Hepatocyte (in vitro differentiated cells): Measurements from ENCODE around the gene GALNT17.

ENCODE experiments used
- CTCF ChIP-seq: fragments of 200-600 bp; sonication (generic); IDR thresholded peaks from 2 replicates; pipeline ENCODE4 v1.5.1; 2016; ENCODE audit warnings: antibody characterized with exemption, mild to moderate bottlenecking; ENCODE audit not compliant: poor library complexity
- EZH2phosphoT487 ChIP-seq: fragments of 200-600 bp; sonication (generic); IDR thresholded peaks from one replicate; pipeline ENCODE4 v1.6.1; 2018; ENCODE audit warnings: antibody characterized with exemption, mild to moderate bottlenecking, low read depth, moderate library complexity; ENCODE audit not compliant: unreplicated experiment, severe bottlenecking

- TF ChIP-seq EZH2phosphoT487 (no peak), CTCF (no peak)
These were observed 151.9 kb downstream of the GALNT17 start for GRCh38 chr7:71283802-71284201.
